H9 (cell line): Measurements from ENCODE around the gene MYLK. TPM values are rescaled to one million over a fixed set of nuclear protein-coding genes. Genes with fewer than 3 reads are reported as not detected.

Source experiments
- DNase-seq: peaks from one replicate; pipeline ENCODE4 v3.0.0-alpha.2; 2017
- H2AFZ ChIP-seq: one replicate; pipeline ENCODE4 v1.6.1; 2013; ENCODE audit warnings: mild to moderate bottlenecking, low read length, control low read depth, moderate library complexity
- H2AK5ac ChIP-seq: 2 replicates; pipeline ENCODE4 v1.6.1; 2013; ENCODE audit warnings: low read length, control low read depth, mixed read lengths; ENCODE audit not compliant: insufficient read length
- H2BK120ac ChIP-seq: one replicate; pipeline ENCODE4 v1.6.1; 2013; ENCODE audit warnings: low read depth, mild to moderate bottlenecking, low read length, control low read depth, inconsistent platforms; ENCODE audit not compliant: poor library complexity, severe bottlenecking
- H2BK12ac ChIP-seq: 2 replicates; pipeline ENCODE4 v1.6.1; 2013; ENCODE audit warnings: low read length, control low read depth, mixed read lengths, low read depth; ENCODE audit not compliant: insufficient read length
- H2BK15ac ChIP-seq: 2 replicates; pipeline ENCODE4 v1.6.1; 2013; ENCODE audit warnings: low read depth, low read length, control low read depth
- H2BK20ac ChIP-seq: one replicate; pipeline ENCODE4 v1.6.1; 2013; ENCODE audit warnings: low read depth, mild to moderate bottlenecking, low read length, control low read depth, inconsistent platforms; ENCODE audit not compliant: poor library complexity, severe bottlenecking
- H2BK5ac ChIP-seq: 2 replicates; pipeline ENCODE4 v1.6.1; 2013; ENCODE audit warnings: low read length, control low read depth, mixed read lengths; ENCODE audit not compliant: insufficient read length
- H3K14ac ChIP-seq: 2 replicates; pipeline ENCODE4 v1.6.1; 2013; ENCODE audit warnings: low read length, control low read depth; ENCODE audit not compliant: insufficient read depth
- H3K18ac ChIP-seq: 2 replicates; pipeline ENCODE4 v1.6.1; 2013; ENCODE audit warnings: low read depth, mild to moderate bottlenecking, mixed read lengths, low read length, control low read depth; ENCODE audit not compliant: insufficient read length
- H3K23ac ChIP-seq: 2 replicates; pipeline ENCODE4 v1.6.1; 2013; ENCODE audit warnings: low read length, control low read depth, mixed read lengths, low read depth; ENCODE audit not compliant: insufficient read length
- H3K23me2 ChIP-seq: 2 replicates; pipeline ENCODE4 v1.6.1; 2013; ENCODE audit warnings: low read depth, mild to moderate bottlenecking, mixed read lengths, low read length, control low read depth; ENCODE audit not compliant: insufficient read length, poor library complexity, severe bottlenecking
- H3K27ac ChIP-seq: 2 replicates; pipeline ENCODE4 v1.5.1; 2013; ENCODE audit warnings: low read length, control low read depth, mixed read lengths, low read depth; ENCODE audit not compliant: insufficient read length
- H3K27me3 ChIP-seq: 2 replicates; pipeline ENCODE4 v1.6.1; 2013; ENCODE audit warnings: low read length, control low read depth, inconsistent platforms; ENCODE audit not compliant: insufficient read depth
- H3K4ac ChIP-seq: 2 replicates; pipeline ENCODE4 v1.6.1; 2013; ENCODE audit warnings: low read depth, mild to moderate bottlenecking, control low read depth, inconsistent platforms, low read length, moderate library complexity
- H3K4me1 ChIP-seq: 2 replicates; pipeline ENCODE4 v1.6.1; 2013; ENCODE audit warnings: low read length, control low read depth, inconsistent platforms; ENCODE audit not compliant: insufficient read depth
- H3K4me2 ChIP-seq: 2 replicates; pipeline ENCODE4 v1.6.1; 2013; ENCODE audit warnings: low read length, control low read depth, mixed read lengths; ENCODE audit not compliant: insufficient read length, insufficient read depth
- H3K56ac ChIP-seq: 2 replicates; pipeline ENCODE4 v1.6.1; 2013; ENCODE audit warnings: low read depth, mild to moderate bottlenecking, mixed read lengths, low read length, control low read depth; ENCODE audit not compliant: insufficient read length
- H3K79me1 ChIP-seq: 2 replicates; pipeline ENCODE4 v1.6.1; 2013; ENCODE audit warnings: low read depth, mild to moderate bottlenecking, moderate library complexity, low read length, control low read depth, inconsistent platforms; ENCODE audit not compliant: insufficient read depth, poor library complexity, severe bottlenecking
- H3K79me2 ChIP-seq: 2 replicates; pipeline ENCODE4 v1.6.1; 2013; ENCODE audit warnings: low read length, control low read depth, inconsistent platforms; ENCODE audit not compliant: insufficient read depth
- H3K9ac ChIP-seq: 2 replicates; pipeline ENCODE4 v1.6.1; 2013; ENCODE audit warnings: low read length, control low read depth, mixed read lengths; ENCODE audit not compliant: insufficient read length; ENCODE audit errors: extremely low read depth
- H3K9me3 ChIP-seq: one replicate; pipeline ENCODE4 v1.6.1; 2013; ENCODE audit warnings: low read depth, low read length, inconsistent platforms; ENCODE audit not compliant: control insufficient read depth
- H3T11ph ChIP-seq: one replicate; pipeline ENCODE4 v1.6.1; 2013; ENCODE audit warnings: mild to moderate bottlenecking, low read length, control low read depth, inconsistent platforms
- H4K20me1 ChIP-seq: one replicate; pipeline ENCODE4 v1.6.1; 2013; ENCODE audit not compliant: control insufficient read depth, insufficient read length, insufficient read depth
- H4K5ac ChIP-seq: 2 replicates; pipeline ENCODE4 v1.6.1; 2013; ENCODE audit warnings: low read depth, mild to moderate bottlenecking, mixed read lengths, low read length, control low read depth; ENCODE audit not compliant: insufficient read length
- H4K8ac ChIP-seq: replicated peaks from 2 replicates; pipeline ENCODE4 v1.6.1; 2013; ENCODE audit warnings: low read length, control low read depth, mixed read lengths, low read depth; ENCODE audit not compliant: insufficient read length
- H4K91ac ChIP-seq: 2 replicates; pipeline ENCODE4 v1.6.1; 2013; ENCODE audit warnings: low read depth, mild to moderate bottlenecking, moderate library complexity, mixed read lengths, low read length, control low read depth; ENCODE audit not compliant: insufficient read length
- H3K27ac Mint-ChIP-seq, 3 experiments: 2 replicates in 2 of 3; 3 replicates in 1 of 3; pipeline ENCODE4 v1.8.0; 2020 to 2021; ENCODE audit warnings: mixed read lengths in 3 of 3, mild to moderate bottlenecking in 1 of 3, moderate library complexity in 1 of 3
- H3K27me3 Mint-ChIP-seq: 2 replicates; pipeline ENCODE4 v1.8.0; 2021; ENCODE audit warnings: low read depth, mild to moderate bottlenecking, moderate library complexity, mixed read lengths
- H3K36me3 Mint-ChIP-seq, 3 experiments: 2 replicates in 2 of 3; 3 replicates in 1 of 3; pipeline ENCODE4 v1.8.0; 2020 to 2021; ENCODE audit warnings: low read depth in 3 of 3, mixed read lengths in 3 of 3; ENCODE audit not compliant: insufficient read depth in 1 of 3
- H3K4me1 Mint-ChIP-seq, 2 experiments: 2 replicates each; pipeline ENCODE4 v1.8.0; 2020; ENCODE audit warnings: mixed read lengths in 2 of 2
- H3K4me3 Mint-ChIP-seq, 2 experiments: 2 replicates in 1 of 2; 3 replicates in 1 of 2; pipeline ENCODE4 v1.8.0; 2020 to 2021; ENCODE audit warnings: mild to moderate bottlenecking in 2 of 2, mixed read lengths in 2 of 2, moderate library complexity in 1 of 2
- H3K9me3 Mint-ChIP-seq, 2 experiments: 2 replicates in 1 of 2; 3 replicates in 1 of 2; pipeline ENCODE4 v1.8.0; 2020; ENCODE audit warnings: mild to moderate bottlenecking in 2 of 2, mixed read lengths in 2 of 2, moderate library complexity in 1 of 2
- WGBS: extraction: QIAGEN DNeasy Blood & Tissue Kit; methylation state at CpG from one replicate; pipeline ENCODE4 v1.1.7; 2013; ENCODE audit warnings: missing lambda C conversion rate, low lambda C conversion rate, mixed read lengths; ENCODE audit not compliant: insufficient read length; ENCODE audit errors: extremely low coverage; 5-methylcytosine and 5-hydroxymethylcytosine counted together
- total RNA-seq: library from RNA; stranded (reverse); gene quantifications from 2 replicates; pipeline ENCODE4 v1.2.1, GENCODE V29; 2021
- TF ChIP-seq, protein P1 (sequence below): fragments of 200-600 bp; sonication (generic); conservative IDR thresholded peaks from 3 replicates; pipeline ENCODE4 v1.8.0; 2021; ENCODE audit warnings: antibody characterized with exemption, mild to moderate bottlenecking

The MYLK gene
- total RNA-seq, 1 experiment from 2014 or later: 10.1 TPM

DNA sequence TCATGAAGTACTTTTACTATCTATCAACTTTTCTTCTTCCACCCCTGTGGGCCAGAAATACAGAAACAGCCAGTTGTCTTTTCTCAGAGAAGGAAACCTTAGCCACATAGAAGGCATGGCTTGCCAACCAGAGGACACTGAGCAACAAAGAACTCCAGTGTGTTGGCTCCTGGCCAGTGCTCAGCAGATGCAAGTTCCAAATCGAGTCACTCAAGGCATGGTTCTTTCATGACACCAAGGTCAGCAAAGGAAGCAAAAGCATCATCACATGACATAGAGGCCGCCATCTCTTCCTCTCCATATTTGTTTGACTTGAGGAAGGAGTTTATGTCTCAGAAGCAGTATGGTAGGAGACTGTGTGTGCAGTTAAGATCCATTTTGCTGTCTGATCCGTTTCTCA lies 92.2 kb downstream of the MYLK start:
- no peak for DNase-seq
- no peak overlapping the region for H2AK5ac ChIP-seq
- no peak overlapping the region for H2BK15ac ChIP-seq
- H2BK12ac ChIP-seq: no peak overlapping the region
- no peaks in the 10 kb centered on the region for H3K27me3 ChIP-seq
- H3K4me2 ChIP-seq: no peak overlapping the region
- no peak overlapping the region for H4K8ac ChIP-seq
- H3K4me1 ChIP-seq: no peaks in the 10 kb centered on the region; the same call in 1 of the 2 replicates
- H4K91ac ChIP-seq: no peak overlapping the region
- H3K79me2 ChIP-seq: no peaks in the 10 kb centered on the region
- no peak overlapping the region for H3K4me3 Mint-ChIP-seq
- no peaks in the 10 kb centered on the region for H3K9me3 Mint-ChIP-seq
- peaks cover 0 to 3% (median 0%) of the 10 kb centered on the region in 3 experiments; a peak in 3 of 7 replicates for H3K36me3 Mint-ChIP-seq
- no CpG with 5 or more reads among the region's 3 CpGs for WGBS
- no peak overlapping the region for H3K23ac ChIP-seq
- H3K14ac ChIP-seq: no peak overlapping the region
- H4K5ac ChIP-seq: no peak overlapping the region
- H4K20me1 ChIP-seq: no peaks in the 10 kb centered on the region
- H3T11ph ChIP-seq: no peak overlapping the region
- H3K27me3 Mint-ChIP-seq: no peaks in the 10 kb centered on the region
- no peak overlapping the region for H2BK120ac ChIP-seq
- no peak overlapping the region for H3K18ac ChIP-seq
- peak overlapping the region in 1 of 3 experiments; percentile 38; a peak in 1 of 7 replicates for H3K27ac Mint-ChIP-seq
- no peak overlapping the region for H2BK5ac ChIP-seq
- no peaks in the 10 kb centered on the region for H3K23me2 ChIP-seq
- H3K79me1 ChIP-seq: no peaks in the 10 kb centered on the region
- H3K9me3 ChIP-seq: no peaks in the 10 kb centered on the region
- no peak overlapping the region for H3K4ac ChIP-seq
- TF ChIP-seq, protein P1, sequence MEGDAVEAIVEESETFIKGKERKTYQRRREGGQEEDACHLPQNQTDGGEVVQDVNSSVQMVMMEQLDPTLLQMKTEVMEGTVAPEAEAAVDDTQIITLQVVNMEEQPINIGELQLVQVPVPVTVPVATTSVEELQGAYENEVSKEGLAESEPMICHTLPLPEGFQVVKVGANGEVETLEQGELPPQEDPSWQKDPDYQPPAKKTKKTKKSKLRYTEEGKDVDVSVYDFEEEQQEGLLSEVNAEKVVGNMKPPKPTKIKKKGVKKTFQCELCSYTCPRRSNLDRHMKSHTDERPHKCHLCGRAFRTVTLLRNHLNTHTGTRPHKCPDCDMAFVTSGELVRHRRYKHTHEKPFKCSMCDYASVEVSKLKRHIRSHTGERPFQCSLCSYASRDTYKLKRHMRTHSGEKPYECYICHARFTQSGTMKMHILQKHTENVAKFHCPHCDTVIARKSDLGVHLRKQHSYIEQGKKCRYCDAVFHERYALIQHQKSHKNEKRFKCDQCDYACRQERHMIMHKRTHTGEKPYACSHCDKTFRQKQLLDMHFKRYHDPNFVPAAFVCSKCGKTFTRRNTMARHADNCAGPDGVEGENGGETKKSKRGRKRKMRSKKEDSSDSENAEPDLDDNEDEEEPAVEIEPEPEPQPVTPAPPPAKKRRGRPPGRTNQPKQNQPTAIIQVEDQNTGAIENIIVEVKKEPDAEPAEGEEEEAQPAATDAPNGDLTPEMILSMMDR: no peak
- no peak overlapping the region for H2BK20ac ChIP-seq
- H3K56ac ChIP-seq: no peak overlapping the region
- H3K27ac ChIP-seq: no peak overlapping the region
- no peak overlapping the region for H3K9ac ChIP-seq
- peaks cover 0 to 8% of the 10 kb centered on the region in 2 experiments; a peak in 2 of 4 replicates for H3K4me1 Mint-ChIP-seq
- no peak overlapping the region for H2AFZ ChIP-seq
